HFF-Myc (cell line): ENCODE measurements around the gene TF.

ENCODE experiments used
- DNase-seq: peaks from one replicate; pipeline ENCODE4 v3.0.0-alpha.2; 2011; ENCODE audit warnings: low read depth; ENCODE audit errors: extremely low read depth
- H3K4me3 ChIP-seq: replicated peaks from 2 replicates; pipeline ENCODE4 v1.5.1; 2011; ENCODE audit warnings: low read depth, mild to moderate bottlenecking, control low read depth, low read length
- TF ChIP-seq, protein P1 (sequence below): IDR thresholded peaks from 2 replicates; pipeline ENCODE4 v1.5.1; 2012; ENCODE audit warnings: mild to moderate bottlenecking, low read depth, low read length, control low read depth; ENCODE audit errors: missing control alignments

TF gene

DNA sequence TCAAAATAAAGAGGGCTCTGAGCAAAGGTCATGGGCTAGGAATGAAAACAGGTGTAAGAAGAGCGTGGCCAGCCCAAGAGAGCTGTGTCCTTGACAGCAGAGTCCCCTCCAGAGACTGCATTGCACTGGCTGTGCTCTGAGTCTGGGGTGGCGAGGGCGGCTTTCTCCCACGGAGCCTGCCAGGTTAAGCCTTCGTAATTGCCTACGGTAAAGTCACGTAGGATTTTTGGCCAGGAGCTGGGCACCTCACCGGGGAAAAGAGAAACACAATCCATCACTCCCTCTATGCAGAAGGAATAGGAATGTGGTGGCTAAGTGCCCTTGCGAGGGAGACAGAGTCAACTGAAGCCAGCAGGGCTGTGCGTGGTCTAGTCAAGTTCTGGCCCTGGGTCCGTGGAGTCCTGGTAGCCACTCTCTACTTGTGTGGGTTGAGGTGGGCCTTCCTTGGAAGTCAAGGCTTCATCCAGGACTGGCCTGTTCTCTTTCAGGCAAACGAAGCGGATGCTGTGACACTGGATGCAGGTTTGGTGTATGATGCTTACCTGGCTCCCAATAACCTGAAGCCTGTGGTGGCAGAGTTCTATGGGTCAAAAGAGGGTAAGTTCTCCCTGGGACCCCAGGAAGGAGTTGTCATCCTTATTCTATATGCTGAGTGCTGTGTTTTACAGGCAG lies 7.0 kb downstream of the TF start:
- H3K4me3 ChIP-seq = no peak overlapping the region
- TF ChIP-seq, protein P1, sequence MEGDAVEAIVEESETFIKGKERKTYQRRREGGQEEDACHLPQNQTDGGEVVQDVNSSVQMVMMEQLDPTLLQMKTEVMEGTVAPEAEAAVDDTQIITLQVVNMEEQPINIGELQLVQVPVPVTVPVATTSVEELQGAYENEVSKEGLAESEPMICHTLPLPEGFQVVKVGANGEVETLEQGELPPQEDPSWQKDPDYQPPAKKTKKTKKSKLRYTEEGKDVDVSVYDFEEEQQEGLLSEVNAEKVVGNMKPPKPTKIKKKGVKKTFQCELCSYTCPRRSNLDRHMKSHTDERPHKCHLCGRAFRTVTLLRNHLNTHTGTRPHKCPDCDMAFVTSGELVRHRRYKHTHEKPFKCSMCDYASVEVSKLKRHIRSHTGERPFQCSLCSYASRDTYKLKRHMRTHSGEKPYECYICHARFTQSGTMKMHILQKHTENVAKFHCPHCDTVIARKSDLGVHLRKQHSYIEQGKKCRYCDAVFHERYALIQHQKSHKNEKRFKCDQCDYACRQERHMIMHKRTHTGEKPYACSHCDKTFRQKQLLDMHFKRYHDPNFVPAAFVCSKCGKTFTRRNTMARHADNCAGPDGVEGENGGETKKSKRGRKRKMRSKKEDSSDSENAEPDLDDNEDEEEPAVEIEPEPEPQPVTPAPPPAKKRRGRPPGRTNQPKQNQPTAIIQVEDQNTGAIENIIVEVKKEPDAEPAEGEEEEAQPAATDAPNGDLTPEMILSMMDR = no peak
- DNase-seq = no peak

DNA sequence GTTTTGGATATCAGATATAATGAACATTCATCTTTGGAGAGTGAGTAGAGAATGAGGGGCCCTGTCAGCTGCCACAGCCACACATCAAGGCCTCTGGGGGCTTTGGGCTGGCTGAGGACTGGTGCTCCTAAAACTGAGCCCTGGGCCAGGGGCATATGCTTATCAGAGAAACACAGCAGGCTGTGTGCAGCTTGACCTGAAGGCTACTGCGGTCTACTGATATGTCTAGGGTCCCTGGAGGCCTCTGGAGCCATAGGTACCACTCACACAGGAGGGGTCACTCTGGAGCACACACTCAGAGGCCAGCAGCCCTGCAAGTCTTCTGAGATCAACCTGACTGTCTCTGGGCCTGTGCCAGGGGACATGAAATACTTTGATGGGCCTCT lies 7.6 kb downstream of the TF start:
- TF ChIP-seq, protein P1 = no peak
- no peak for DNase-seq
- H3K4me3 ChIP-seq = no peak overlapping the region

DNA sequence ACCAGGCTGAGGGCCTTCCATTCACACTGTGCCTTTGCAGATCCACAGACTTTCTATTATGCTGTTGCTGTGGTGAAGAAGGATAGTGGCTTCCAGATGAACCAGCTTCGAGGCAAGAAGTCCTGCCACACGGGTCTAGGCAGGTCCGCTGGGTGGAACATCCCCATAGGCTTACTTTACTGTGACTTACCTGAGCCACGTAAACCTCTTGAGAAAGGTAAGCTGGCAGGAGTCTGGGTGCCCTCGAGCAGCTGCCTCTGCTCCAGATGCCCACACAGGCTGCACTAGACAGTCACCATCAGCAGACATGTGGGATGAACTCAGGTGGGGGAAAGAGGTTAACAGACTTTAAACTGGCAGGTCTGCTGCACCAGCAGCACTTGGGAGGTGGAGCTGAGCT lies 8.3 kb downstream of the TF start:
- TF ChIP-seq, protein P1 = no peak
- no peak overlapping the region for H3K4me3 ChIP-seq
- no peak for DNase-seq

DNA sequence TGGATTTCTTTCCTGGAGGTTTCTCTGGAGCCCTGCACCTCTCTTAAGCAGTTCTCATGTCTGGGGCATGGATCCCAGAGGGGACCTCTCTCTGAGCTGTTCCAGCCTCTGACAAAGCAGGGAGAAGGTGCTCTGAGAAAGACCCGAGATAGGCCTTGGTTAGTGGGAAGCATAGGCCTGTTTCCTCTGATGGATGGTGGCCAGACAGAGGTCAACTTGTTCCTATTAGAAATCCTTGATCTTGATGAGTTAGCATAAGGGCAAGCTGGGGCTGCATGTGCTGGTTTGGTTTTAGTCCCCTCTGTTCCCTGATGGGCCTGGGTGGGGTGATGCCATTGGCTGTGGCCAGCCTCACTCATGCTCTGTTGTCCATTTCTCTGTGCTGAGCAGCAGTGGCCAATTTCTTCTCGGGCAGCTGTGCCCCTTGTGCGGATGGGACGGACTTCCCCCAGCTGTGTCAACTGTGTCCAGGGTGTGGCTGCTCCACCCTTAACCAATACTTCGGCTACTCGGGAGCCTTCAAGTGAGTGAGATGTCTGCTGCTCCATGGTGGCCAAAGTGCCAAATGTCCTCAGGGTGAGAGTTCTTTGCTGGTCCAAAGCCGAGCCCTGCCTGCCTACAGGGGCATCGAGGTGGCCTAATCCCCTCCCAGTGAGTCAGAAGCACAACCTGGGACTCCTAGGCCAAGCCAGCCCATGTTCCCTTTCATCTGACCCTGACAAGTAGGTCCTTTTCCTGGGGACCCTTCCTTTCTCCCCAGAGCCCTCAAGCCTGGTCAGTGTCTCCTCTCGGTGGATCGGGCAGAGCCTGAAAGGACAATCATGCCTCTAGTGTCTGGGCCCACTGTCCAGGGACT lies 9.0 kb downstream of the TF start:
- TF ChIP-seq, protein P1 = no peak
- DNase-seq = no peak
- no peak overlapping the region for H3K4me3 ChIP-seq

GRCh38 chr3:133756716-133757694 lies 10.8 kb downstream of the TF start:
- no peak overlapping the region for H3K4me3 ChIP-seq
- no peak for DNase-seq
- TF ChIP-seq, protein P1 = no peak
